Measurements from ENCODE around the gene DLGAP1.

DLGAP1 gene

DNA sequence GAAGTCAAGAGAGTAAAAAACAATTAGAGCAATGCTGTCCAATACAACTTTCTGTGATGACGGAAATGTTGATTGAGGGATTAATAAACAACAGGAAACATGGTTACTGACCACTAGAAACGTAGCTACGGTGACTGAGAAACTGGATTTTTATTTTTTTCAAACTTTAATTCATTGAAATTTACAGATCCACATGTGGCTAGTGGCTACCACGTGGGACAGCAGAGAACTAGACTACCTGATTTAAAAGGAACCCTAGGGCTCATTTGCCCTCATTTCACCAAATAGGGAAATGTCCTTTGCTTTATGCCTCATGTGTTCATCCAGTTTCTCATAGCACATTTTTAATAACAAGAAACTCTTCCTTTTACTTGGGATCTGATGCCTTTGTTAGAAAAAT is 592.1 kb downstream of the DLGAP1 start:
- TF ChIP-seq GATA1 (IDR thresholded peaks at IDR 0.05; ENCODE audit: low read depth, low read length) (no peak), POLR2A (IDR thresholded peaks at IDR 0.05; ENCODE audit: low read length) (no peak)
- no peak for DNase-seq

GRCh38 chr18:3861495-3861894 is 593.6 kb downstream of the DLGAP1 start:
- TF ChIP-seq POLR2A (IDR thresholded peaks at IDR 0.05; ENCODE audit: low read length) (no peak), GATA1 (IDR thresholded peaks at IDR 0.05; ENCODE audit: low read depth, low read length) (no peak)
- no peak for DNase-seq

GRCh38 chr18:3857544-3857943 is 597.6 kb downstream of the DLGAP1 start:
- DNase-seq: no peak
- TF ChIP-seq POLR2A (IDR thresholded peaks at IDR 0.05; ENCODE audit: low read length): no peak
- no peak for TF ChIP-seq GATA1 (IDR thresholded peaks at IDR 0.05; ENCODE audit: low read depth, low read length)

DNA sequence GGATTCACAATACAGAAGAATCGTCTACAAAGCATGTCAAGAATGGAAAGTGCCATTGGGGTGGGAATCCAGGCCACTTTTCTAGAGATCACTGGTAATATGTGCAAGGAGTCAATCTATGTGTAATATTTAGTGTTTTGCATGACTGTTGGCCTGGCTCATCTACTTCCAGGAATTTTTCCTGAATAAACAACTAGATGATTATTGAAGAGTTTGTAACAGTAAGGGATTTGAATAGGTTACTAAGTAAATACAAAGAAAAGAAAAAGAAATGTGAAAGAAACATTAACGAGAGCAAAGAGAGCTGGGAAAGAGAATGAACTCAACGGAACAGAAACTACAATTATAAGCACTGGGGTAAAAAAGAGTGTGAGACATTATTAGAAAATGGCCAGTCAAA is 599.1 kb downstream of the DLGAP1 start:
- DNase-seq: no peak
- TF ChIP-seq GATA1 (IDR thresholded peaks at IDR 0.05; ENCODE audit: low read depth, low read length) (no peak), POLR2A (IDR thresholded peaks at IDR 0.05; ENCODE audit: low read length) (no peak)

DNA sequence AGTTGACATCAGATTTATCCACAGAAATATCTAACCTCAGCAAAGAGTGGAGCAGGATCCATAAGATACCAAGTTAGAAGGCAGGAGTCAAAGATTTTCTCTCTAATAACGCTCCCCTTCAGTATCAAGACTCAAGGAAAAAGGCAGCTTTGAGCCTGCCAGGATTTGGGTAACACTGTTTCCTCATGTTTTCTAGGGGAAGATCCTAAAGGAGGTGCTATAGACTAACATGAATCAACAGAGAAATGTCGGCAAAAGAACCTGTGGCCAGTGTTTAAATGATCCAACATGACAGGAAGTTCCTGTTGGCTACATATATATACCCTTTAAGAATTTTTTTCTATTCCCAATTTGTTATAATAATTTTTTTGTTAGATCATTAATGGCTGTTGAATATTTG is 602.8 kb downstream of the DLGAP1 start:
- DNase-seq: peak in 1 of 2 experiments; percentile 14
- no peak for TF ChIP-seq GATA1 (IDR thresholded peaks at IDR 0.05; ENCODE audit: low read depth, low read length)
- TF ChIP-seq POLR2A (IDR thresholded peaks at IDR 0.05; ENCODE audit: low read length): no peak

DNA sequence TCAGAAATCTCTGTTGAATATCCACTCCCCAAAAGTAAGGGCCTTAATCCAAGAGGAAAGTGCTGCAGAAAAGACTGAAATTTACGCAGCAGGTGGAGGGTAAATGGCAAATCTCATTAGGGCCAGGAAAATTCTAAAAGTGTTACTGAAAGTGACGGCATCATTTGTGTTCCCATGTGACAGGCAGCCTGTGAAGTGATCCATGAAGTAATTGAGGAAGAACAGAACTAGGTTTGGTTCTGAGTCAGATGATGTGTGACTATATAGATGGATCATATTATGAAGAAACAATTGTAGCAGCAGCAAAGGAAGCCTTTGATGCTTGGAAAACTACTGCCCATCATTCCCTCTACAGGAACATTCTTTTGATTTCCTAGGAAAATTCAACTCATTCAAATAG is 603.9 kb downstream of the DLGAP1 start:
- TF ChIP-seq POLR2A (IDR thresholded peaks at IDR 0.05; ENCODE audit: low read length) (no peak), GATA1 (IDR thresholded peaks at IDR 0.05; ENCODE audit: low read depth, low read length) (no peak)
- no peak for DNase-seq

GRCh38 chr18:3848316-3848715 is 606.8 kb downstream of the DLGAP1 start:
- DNase-seq: no peak

GRCh38 chr18:3845161-3845560 is 609.9 kb downstream of the DLGAP1 start:
- no peak for TF ChIP-seq GATA1 (IDR thresholded peaks at IDR 0.05; ENCODE audit: low read depth, low read length)
- no peak for TF ChIP-seq POLR2A (IDR thresholded peaks at IDR 0.05; ENCODE audit: low read length)
- DNase-seq: no peak

More at GRCh38 chr18:3848316-3848715, 606.8 kb downstream of the DLGAP1 start:
- TF ChIP-seq POLR2A (IDR thresholded peaks at IDR 0.05; ENCODE audit: low read length): no peak
- no peak for TF ChIP-seq GATA1 (IDR thresholded peaks at IDR 0.05; ENCODE audit: low read depth, low read length)

DNA sequence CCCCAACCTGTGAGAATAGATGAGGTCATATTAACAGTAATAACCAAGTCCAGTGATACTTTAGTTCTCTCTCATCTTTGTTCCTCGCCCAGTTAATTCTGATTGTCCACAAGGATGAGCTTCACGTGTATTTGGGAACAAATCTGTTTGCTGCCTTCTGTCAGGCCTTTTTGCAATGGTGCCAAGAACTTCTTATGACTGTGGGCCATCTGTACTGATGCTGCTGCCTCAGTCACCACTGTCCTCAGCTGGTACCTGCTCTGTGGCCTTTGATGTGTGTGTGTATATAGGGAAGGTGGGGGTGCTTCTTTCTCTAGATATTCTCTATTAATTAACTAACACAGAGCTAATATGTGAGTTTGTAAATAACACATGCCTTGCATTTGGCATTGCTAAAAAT is 612.3 kb downstream of the DLGAP1 start:
- DNase-seq: no peak
- no peak for TF ChIP-seq GATA1 (IDR thresholded peaks at IDR 0.05; ENCODE audit: low read depth, low read length)
- TF ChIP-seq POLR2A (IDR thresholded peaks at IDR 0.05; ENCODE audit: low read length): no peak

DNA sequence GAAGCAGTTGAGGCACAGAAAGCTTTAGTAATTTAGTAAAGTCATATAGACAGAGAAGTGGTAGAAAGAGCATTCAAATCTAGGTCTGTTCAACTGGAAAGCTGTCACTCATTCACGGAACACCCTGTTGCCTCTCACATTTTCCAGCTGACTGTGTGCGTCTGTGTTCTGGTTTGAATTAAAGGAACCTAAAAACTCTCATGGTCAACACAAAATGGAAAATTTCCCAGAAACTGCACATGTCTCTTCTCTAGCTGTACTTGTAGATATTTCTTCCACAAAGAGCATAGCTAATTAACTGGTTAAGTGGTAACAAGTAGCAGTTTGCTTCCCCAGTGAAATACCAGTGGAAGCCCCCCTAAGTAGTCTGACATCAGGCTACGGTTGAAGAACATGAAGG is 614.3 kb downstream of the DLGAP1 start:
- no peak for DNase-seq
- no peak for TF ChIP-seq GATA1 (IDR thresholded peaks at IDR 0.05; ENCODE audit: low read depth, low read length)
- TF ChIP-seq POLR2A (IDR thresholded peaks at IDR 0.05; ENCODE audit: low read length): no peak

DNA sequence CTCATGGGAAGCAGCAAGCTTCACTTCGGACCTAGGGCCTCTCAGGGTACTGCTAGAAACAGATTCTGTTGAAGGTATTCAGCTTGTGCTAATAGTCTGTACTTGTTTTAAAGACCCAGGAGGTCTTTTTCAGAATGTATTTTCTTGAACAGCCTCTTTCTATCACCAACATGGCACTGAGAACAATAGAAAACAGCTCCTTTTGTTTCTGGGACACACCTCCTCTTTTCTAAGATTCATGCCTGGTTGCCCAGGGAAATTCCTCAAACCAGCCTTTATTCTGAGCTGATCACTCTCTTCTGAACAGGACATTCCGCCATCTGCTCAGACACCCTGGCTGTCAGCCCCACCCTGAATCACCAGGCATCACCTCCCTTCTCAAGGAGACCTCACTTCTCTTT is 615.5 kb downstream of the DLGAP1 start:
- DNase-seq: no peak
- TF ChIP-seq POLR2A (IDR thresholded peaks at IDR 0.05; ENCODE audit: low read length) (no peak), GATA1 (IDR thresholded peaks at IDR 0.05; ENCODE audit: low read depth, low read length) (no peak)

GRCh38 chr18:3836483-3837335 is 618.4 kb downstream of the DLGAP1 start:
- no peak for DNase-seq
- TF ChIP-seq POLR2A (IDR thresholded peaks at IDR 0.05; ENCODE audit: low read length) (no peak), GATA1 (IDR thresholded peaks at IDR 0.05; ENCODE audit: low read depth, low read length) (no peak)

- DNase-seq: no peak
- TF ChIP-seq POLR2A (IDR thresholded peaks at IDR 0.05; ENCODE audit: low read length): no peak
- TF ChIP-seq GATA1 (IDR thresholded peaks at IDR 0.05; ENCODE audit: low read depth, low read length): no peak
Measured at GRCh38 chr18:3832025-3832638, 623.0 kb downstream of the DLGAP1 start.

GRCh38 chr18:3830604-3831003 is 624.5 kb downstream of the DLGAP1 start:
- DNase-seq: no peak

More at GRCh38 chr18:3830604-3831003, 624.5 kb downstream of the DLGAP1 start:
- TF ChIP-seq POLR2A (IDR thresholded peaks at IDR 0.05; ENCODE audit: low read length) (no peak), GATA1 (IDR thresholded peaks at IDR 0.05; ENCODE audit: low read depth, low read length) (no peak)

All from erythroblast (primary cell).